ENCODE results near the gene KIF26B.

DNA sequence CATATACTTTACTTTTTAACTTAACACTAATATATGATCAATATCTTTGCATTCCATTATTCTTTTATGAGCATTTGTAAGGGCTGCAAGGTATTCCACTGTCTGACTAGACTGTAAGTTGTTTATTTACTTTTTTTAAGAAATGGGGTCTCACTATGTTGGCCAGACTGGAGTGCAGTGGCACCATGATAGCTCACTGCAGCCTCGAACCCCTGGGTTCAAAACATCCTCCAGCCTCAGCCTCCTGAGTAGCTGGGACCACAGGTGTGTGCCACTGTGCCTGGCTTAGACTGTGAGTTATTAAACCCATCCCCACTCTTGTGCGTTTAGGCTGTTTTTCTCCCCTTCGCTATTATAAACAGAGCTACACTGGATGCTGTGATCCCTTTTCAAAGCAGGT, 6.7 kb upstream of the KIF26B start:
- TF ChIP-seq, protein P1, sequence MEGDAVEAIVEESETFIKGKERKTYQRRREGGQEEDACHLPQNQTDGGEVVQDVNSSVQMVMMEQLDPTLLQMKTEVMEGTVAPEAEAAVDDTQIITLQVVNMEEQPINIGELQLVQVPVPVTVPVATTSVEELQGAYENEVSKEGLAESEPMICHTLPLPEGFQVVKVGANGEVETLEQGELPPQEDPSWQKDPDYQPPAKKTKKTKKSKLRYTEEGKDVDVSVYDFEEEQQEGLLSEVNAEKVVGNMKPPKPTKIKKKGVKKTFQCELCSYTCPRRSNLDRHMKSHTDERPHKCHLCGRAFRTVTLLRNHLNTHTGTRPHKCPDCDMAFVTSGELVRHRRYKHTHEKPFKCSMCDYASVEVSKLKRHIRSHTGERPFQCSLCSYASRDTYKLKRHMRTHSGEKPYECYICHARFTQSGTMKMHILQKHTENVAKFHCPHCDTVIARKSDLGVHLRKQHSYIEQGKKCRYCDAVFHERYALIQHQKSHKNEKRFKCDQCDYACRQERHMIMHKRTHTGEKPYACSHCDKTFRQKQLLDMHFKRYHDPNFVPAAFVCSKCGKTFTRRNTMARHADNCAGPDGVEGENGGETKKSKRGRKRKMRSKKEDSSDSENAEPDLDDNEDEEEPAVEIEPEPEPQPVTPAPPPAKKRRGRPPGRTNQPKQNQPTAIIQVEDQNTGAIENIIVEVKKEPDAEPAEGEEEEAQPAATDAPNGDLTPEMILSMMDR (IDR thresholded peaks at IDR 0.05; ENCODE audit: low read length), result no peak
- no peak for TF ChIP-seq EZH2 (IDR thresholded peaks at IDR 0.05; ENCODE audit: borderline replicate concordance, low read length)
